ENCODE data around the gene CARHSP1. TPM values are rescaled to one million over a fixed set of nuclear protein-coding genes. Genes with fewer than 3 reads are reported as not detected.

Gene CARHSP1
- total RNA-seq, 1 donor from 2014 or later = 61.5 TPM

GRCh38 chr16:8889893-8890548 is 21.2 kb upstream of the CARHSP1 start:
- Histone ChIP-seq H3K27me3 (ENCODE audit: insufficient read depth, low read length) (no peaks in the 10 kb centered on the region), H3K36me3 (ENCODE audit: insufficient read depth, low read length) (peaks cover 21% of the 10 kb centered on the region), H3K4me2 (ENCODE audit: low read length) (no peak overlapping the region), H3K9ac (ENCODE audit: low read length) (no peak overlapping the region), H4K20me1 (ENCODE audit: insufficient read depth, low read length) (peaks cover 80% of the 10 kb centered on the region), H3K4me1 (ENCODE audit: insufficient read depth, low read length) (peaks cover 38% of the 10 kb centered on the region), H3K79me2 (ENCODE audit: insufficient read depth, low read length) (no peaks in the 10 kb centered on the region), H3K9me3 (ENCODE audit: insufficient read depth, low read depth, low read length) (no peaks in the 10 kb centered on the region), H3K27ac (ENCODE audit: low read depth, low read length) (no peak overlapping the region), H2AFZ (ENCODE audit: low read depth, low read length) (no peak overlapping the region), H3K4me3 (ENCODE audit: insufficient read depth, low read depth, low read length) (no peak overlapping the region)
- Mint-ChIP-seq H3K36me3 (ENCODE audit: low read depth, unreplicated experiment) (peaks cover 27% of the 10 kb centered on the region), H3K4me3 (ENCODE audit: unreplicated experiment) (no peak overlapping the region), H3K27ac (ENCODE audit: unreplicated experiment) (no peak overlapping the region), H3K4me1 (ENCODE audit: low read depth, unreplicated experiment) (peaks cover 20% of the 10 kb centered on the region), H3K27me3 (ENCODE audit: low read depth, unreplicated experiment) (no peaks in the 10 kb centered on the region), H3K9me3 (ENCODE audit: unreplicated experiment) (no peaks in the 10 kb centered on the region)
- DNase-seq (ENCODE audit: low read depth) = no peak
- no peak for TF ChIP-seq EZH2 (IDR thresholded peaks at IDR 0.05; ENCODE audit: insufficient read depth, low read length)
- no peak for TF ChIP-seq CTCF (IDR thresholded peaks at IDR 0.05; ENCODE audit: insufficient read depth, low read depth, low read length)
- no peak for FAIRE-seq

GRCh38 chr16:8888951-8889892 is 20.4 kb upstream of the CARHSP1 start:
- Histone ChIP-seq H3K79me2 (ENCODE audit: insufficient read depth, low read length) (no peaks in the 10 kb centered on the region), H3K27me3 (ENCODE audit: insufficient read depth, low read length) (no peaks in the 10 kb centered on the region), H3K9me3 (ENCODE audit: insufficient read depth, low read depth, low read length) (no peaks in the 10 kb centered on the region), H2AFZ (ENCODE audit: low read depth, low read length) (no peak overlapping the region), H3K27ac (ENCODE audit: low read depth, low read length) (no peak overlapping the region), H3K4me3 (ENCODE audit: insufficient read depth, low read depth, low read length) (no peak overlapping the region), H4K20me1 (ENCODE audit: insufficient read depth, low read length) (peaks cover 81% of the 10 kb centered on the region), H3K4me1 (ENCODE audit: insufficient read depth, low read length) (peaks cover 46% of the 10 kb centered on the region), H3K9ac (ENCODE audit: low read length) (no peak overlapping the region), H3K4me2 (ENCODE audit: low read length) (no peak overlapping the region), H3K36me3 (ENCODE audit: insufficient read depth, low read length) (peaks cover 14% of the 10 kb centered on the region)
- Mint-ChIP-seq H3K27me3 (ENCODE audit: low read depth, unreplicated experiment) (no peaks in the 10 kb centered on the region), H3K4me3 (ENCODE audit: unreplicated experiment) (no peak overlapping the region), H3K4me1 (ENCODE audit: low read depth, unreplicated experiment) (peaks cover 20% of the 10 kb centered on the region), H3K9me3 (ENCODE audit: unreplicated experiment) (no peaks in the 10 kb centered on the region), H3K27ac (ENCODE audit: unreplicated experiment) (no peak overlapping the region), H3K36me3 (ENCODE audit: low read depth, unreplicated experiment) (peaks cover 21% of the 10 kb centered on the region)
- FAIRE-seq = no peak
- TF ChIP-seq EZH2 (IDR thresholded peaks at IDR 0.05; ENCODE audit: insufficient read depth, low read length) = no peak
- TF ChIP-seq CTCF (IDR thresholded peaks at IDR 0.05; ENCODE audit: insufficient read depth, low read depth, low read length) = no peak
- DNase-seq (ENCODE audit: low read depth) = no peak
